K562 (cell line): Measurements from ENCODE around the gene CHCHD10. TPM values are rescaled to one million over a fixed set of nuclear protein-coding genes. Genes with fewer than 3 reads are reported as not detected.

Experiments
- ARID3B ChIP-seq: fragments of 250-450 bp; sonication (Bioruptor Pico); IDR thresholded peaks from 2 replicates; pipeline ENCODE4 v1.4.0; 2020; ENCODE audit warnings: borderline replicate concordance
- E2F5 ChIP-seq: sonication (generic); formaldehyde crosslinking; IDR thresholded peaks from 2 replicates; pipeline ENCODE4 v1.8.0; 2022; ENCODE audit warnings: mild to moderate bottlenecking, missing genetic modification reagents
- ETV1 ChIP-seq: fragments of 450-650 bp; conservative IDR thresholded peaks from 2 replicates; pipeline ENCODE4 v1.6.1; 2016; ENCODE audit warnings: missing genetic modification characterization, control low read depth, low read depth, missing compliant biosample characterization
- FOSL1 ChIP-seq: fragments of 200-800 bp; sonication (Bioruptor generic); conservative IDR thresholded peaks from 2 replicates; pipeline ENCODE4 v1.6.1; 2016; ENCODE audit warnings: missing genetic modification characterization, missing compliant biosample characterization
- FOXM1 ChIP-seq, 2 experiments: fragments of 450-650 bp in 1 of 2; sonication (generic) in 1 of 2; formaldehyde crosslinking in 1 of 2; IDR thresholded peaks; 2 replicates each; pipeline versions ENCODE4 v1.6.1 to v1.9.0; 2017 to 2022; ENCODE audit warnings: low read depth in 2 of 2, mild to moderate bottlenecking in 2 of 2, missing genetic modification reagents in 1 of 2, moderate library complexity in 1 of 2
- FOXP4 ChIP-seq: sonication (generic); formaldehyde crosslinking; IDR thresholded peaks from 2 replicates; pipeline ENCODE4 v1.8.0; 2022; ENCODE audit warnings: mild to moderate bottlenecking, missing genetic modification reagents, borderline replicate concordance
- MAFK ChIP-seq: IDR thresholded peaks from 2 replicates; pipeline ENCODE4 v1.6.1; 2011; ENCODE audit warnings: low read length, improper control_type of control experiment
- MYC ChIP-seq, 2 experiments: fragments of 250-450 bp in 1 of 2; sonication (Bioruptor Pico) in 1 of 2; IDR thresholded peaks; 2 replicates each; pipeline versions ENCODE4 v1.5.1 to v1.6.1; 2012 to 2021; ENCODE audit warnings: low read depth in 2 of 2, borderline replicate concordance in 1 of 2, improper control_type of control experiment in 1 of 2, low read length in 1 of 2, mild to moderate bottlenecking in 1 of 2, moderate library complexity in 1 of 2
- NCOA6 ChIP-seq: fragments of 450-650 bp; IDR thresholded peaks from 2 replicates; pipeline ENCODE4 v1.6.1; 2017; ENCODE audit warnings: mild to moderate bottlenecking
- NR2C1 ChIP-seq, 2 experiments: fragments of 450-650 bp; IDR thresholded peaks; 2 replicates each; pipeline ENCODE4 v1.6.1; 2017; ENCODE audit warnings: mild to moderate bottlenecking in 2 of 2, antibody characterized with exemption in 1 of 2, inconsistent platforms in 1 of 2, missing compliant biosample characterization in 1 of 2, missing genetic modification characterization in 1 of 2
- RHOXF2B ChIP-seq: fragments of 250-450 bp; sonication (Bioruptor Pico); conservative IDR thresholded peaks from 2 replicates; pipeline ENCODE4 v1.5.1; 2021
- SUPT5H ChIP-seq: fragments of 450-650 bp; IDR thresholded peaks from 2 replicates; pipeline ENCODE4 v1.6.1; 2016
- TEAD4 ChIP-seq, 2 experiments: sonication (generic) in 1 of 2; formaldehyde crosslinking in 1 of 2; IDR thresholded peaks; 2 replicates each; pipeline versions ENCODE4 v1.6.1 to v1.8.0; 2012 to 2022; ENCODE audit warnings: borderline replicate concordance in 1 of 2, inconsistent platforms in 1 of 2, low read length in 1 of 2, mild to moderate bottlenecking in 1 of 2, missing genetic modification reagents in 1 of 2
- WHSC1 ChIP-seq: IDR thresholded peaks from one replicate; pipeline ENCODE4 v1.6.1; 2012; ENCODE audit warnings: low read length, control low read depth, inconsistent platforms
- ZBTB49 ChIP-seq: sonication (generic); formaldehyde crosslinking; IDR thresholded peaks from 2 replicates; pipeline ENCODE4 v1.8.0; 2022; ENCODE audit warnings: missing genetic modification reagents, mild to moderate bottlenecking, borderline replicate concordance
- ZNF217 ChIP-seq: sonication (generic); formaldehyde crosslinking; IDR thresholded peaks from 2 replicates; pipeline ENCODE4 v1.8.0; 2022; ENCODE audit warnings: mild to moderate bottlenecking, missing genetic modification reagents
- ZNF655 ChIP-seq: fragments of 250-450 bp; sonication (Bioruptor Pico); IDR thresholded peaks from 2 replicates; pipeline ENCODE4 v1.5.0; 2021
- ZNF830 ChIP-seq: fragments of 250-450 bp; sonication (Bioruptor Pico); IDR thresholded peaks from 2 replicates; pipeline ENCODE4 v1.5.0; 2021; ENCODE audit warnings: mild to moderate bottlenecking
- polyA plus RNA-seq, 8 experiments: library from polyadenylated mRNA; depleted of rRNA in 4 of 8; stranded (reverse) in 5 of 8; unstranded in 3 of 8; fragments of >200 nt; fragmentation: Nextera tagmentation in 2 of 8; fragmentation: Illumina TruSeq in 1 of 8; extraction: Ambion mirVana in 2 of 8; extraction: Trizol in 1 of 8; gene quantifications; 2 replicates each; pipeline versions ENCODE4 v1.2.1 to v1.2.3, GENCODE V29; 2011 to 2014; ENCODE audit warnings: inconsistent platforms in 1 of 8, missing spikeins in 1 of 8
- total RNA-seq, 7 experiments: library from RNA; depleted of rRNA in 6 of 7; stranded (reverse); fragments of >200 nt in 6 of 7; fragmentation: Illumina TruSeq in 2 of 7; extraction: Trizol in 2 of 7; gene quantifications; 2 replicates each; pipeline versions ENCODE4 v1.2.1 to v1.2.3, GENCODE V29; 2011 to 2021; ENCODE audit warnings: low replicate concordance in 1 of 7

The CHCHD10 gene
- total and polyA plus RNA-seq, 9 of the 15 experiments (the other 6 are each of a cell fraction or from before 2014, with no cell fraction given), result 15.2 to 292 (median 102) TPM

- TF ChIP-seq ZNF655 (no peak), ARID3B (CRISPR knock-in tag) (no peak), E2F5 (CRISPR knock-in tag) (no peak), FOXM1 (IDR thresholded peaks at IDR 0.05; ENCODE audit: low read depth) (no peak), FOXM1 (CRISPR knock-in tag; IDR thresholded peaks at IDR 0.05; ENCODE audit: low read depth) (no peak), ETV1 (tag) (no peak), FOSL1 (tag) (no peak), RHOXF2B (CRISPR knock-in tag) (no peak), TEAD4 (IDR thresholded peaks at IDR 0.05; ENCODE audit: low read length) (no peak), TEAD4 (CRISPR knock-in tag; IDR thresholded peaks at IDR 0.05; ENCODE audit: borderline replicate concordance) (no peak), ZNF830 (CRISPR knock-in tag) (no peak), NR2C1 (IDR thresholded peaks at IDR 0.05) (no peak), NR2C1 (tag; IDR thresholded peaks at IDR 0.05) (no peak), ZNF217 (CRISPR knock-in tag) (no peak), MAFK (no peak), ZBTB49 (no peak), WHSC1 (no peak), FOXP4 (no peak), MYC (IDR thresholded peaks at IDR 0.05; ENCODE audit: low read depth, low read length) (peak; percentile 72), MYC (CRISPR knock-in tag; IDR thresholded peaks at IDR 0.05; ENCODE audit: borderline replicate concordance, low read depth) (no peak), SUPT5H (peak; percentile 78), NCOA6 (no peak)
These were observed 16.9 kb downstream of the CHCHD10 start, which contains the start of gene ZNF70 (continued) for GRCh38 chr22:23750714-23751440.
